Esophagus squamous epithelium (tissue), 5 donors: ENCODE results near the gene GAA. TPM values are rescaled to one million over a fixed set of nuclear protein-coding genes. Genes with fewer than 3 reads are reported as not detected.

ENCODE experiments used
- DNase-seq: peaks from one replicate; lab custom pipeline; 2025; lab: John Stamatoyannopoulos, UW
- H3K27ac ChIP-seq, 4 donors: fragments of 200-600 bp; sonication (generic); one replicate each; pipeline ENCODE4 v1.5.1; 2016 to 2019; ENCODE audit warnings: mild to moderate bottlenecking in 1 of 4
- H3K27me3 ChIP-seq, 4 donors: fragments of 200-600 bp; sonication (generic); 1 replicate in 3 of 4; 2 replicates in 1 of 4; pipeline versions ENCODE4 v1.5.1 to v1.6.0; 2017 to 2021; ENCODE audit warnings: antibody characterized with exemption in 1 of 4
- H3K36me3 ChIP-seq, 3 donors: fragments of 200-600 bp; sonication (generic); one replicate each; pipeline ENCODE4 v1.5.1; 2016 to 2019
- H3K4me1 ChIP-seq, 3 donors: fragments of 200-600 bp; sonication (generic); one replicate each; pipeline ENCODE4 v1.5.1; 2017 to 2019
- H3K4me3 ChIP-seq, 4 donors: fragments of 200-600 bp; sonication (generic); 1 replicate in 3 of 4; 2 replicates in 1 of 4; pipeline ENCODE4 v1.5.1; 2016 to 2019; ENCODE audit warnings: mild to moderate bottlenecking in 2 of 4, moderate library complexity in 1 of 4
- H3K9me3 ChIP-seq, 3 donors: fragments of 200-600 bp; sonication (generic); one replicate each; pipeline ENCODE4 v1.5.1; 2016 to 2019
- POLR2A ChIP-seq, 4 donors: fragments of 450-650 bp; IDR thresholded peaks; one replicate each; pipeline ENCODE4 v1.6.1; 2017; ENCODE audit warnings: antibody characterized with exemption in 4 of 4, mild to moderate bottlenecking in 4 of 4, moderate library complexity in 3 of 4
- WGBS, 2 donors: methylation state at CpG; one replicate each; pipeline ENCODE4 v1.1.5; 2018; 5-methylcytosine and 5-hydroxymethylcytosine counted together
- intact Hi-C: fragments of 100-400 bp; cut with DNase I; formaldehyde crosslinking; loops from one replicate; pipeline ENCODE4 v1.15.0; 2022
- total RNA-seq, 4 donors: library from RNA; depleted of rRNA; stranded (reverse); fragments of >200 nt; gene quantifications; one replicate each; pipeline ENCODE4 v1.1.0, GENCODE V29; 2016
- TF ChIP-seq, protein P1 (sequence below), 6 experiments: fragments of 450-650 bp in 4 of 6; fragments of 200-600 bp in 2 of 6; sonication (generic) in 2 of 6; IDR thresholded peaks; one replicate each; pipeline ENCODE4 v1.5.1; 2016 to 2019; ENCODE audit warnings: antibody characterized with exemption in 6 of 6, mild to moderate bottlenecking in 4 of 6, moderate library complexity in 4 of 6
- donor health status: DM: yes; HTN: yes; CAD: no.

The GAA gene
- total RNA-seq, 4 donors from 2014 or later = 14.3 to 50.4 (median 28.7) TPM

DNA sequence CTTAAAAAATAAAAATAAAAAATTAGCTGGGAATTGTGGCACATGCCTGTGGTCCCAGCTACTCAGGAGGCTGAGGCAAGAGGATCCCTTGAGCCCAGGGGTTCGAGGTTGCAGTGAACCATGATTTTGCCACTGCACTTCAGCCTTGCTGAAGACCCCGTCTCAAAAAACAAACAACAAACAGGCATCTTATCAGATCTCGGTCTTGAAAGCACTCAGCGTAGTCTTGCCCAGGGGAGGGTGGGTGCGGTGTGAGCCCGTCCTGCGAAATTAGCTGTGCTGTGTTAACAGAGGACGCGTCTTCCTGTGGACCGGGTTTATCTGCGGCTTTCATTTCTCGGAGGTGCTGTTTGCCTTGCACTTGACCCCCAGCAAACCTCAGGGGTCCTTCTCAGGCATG, 5.4 kb downstream of the GAA start:
- H3K9me3 ChIP-seq = no peaks in the 10 kb centered on the region
- peaks cover 0 to 16% (median 0%) of the 10 kb centered on the region in 3 donors for H3K36me3 ChIP-seq
- TF ChIP-seq, protein P1, sequence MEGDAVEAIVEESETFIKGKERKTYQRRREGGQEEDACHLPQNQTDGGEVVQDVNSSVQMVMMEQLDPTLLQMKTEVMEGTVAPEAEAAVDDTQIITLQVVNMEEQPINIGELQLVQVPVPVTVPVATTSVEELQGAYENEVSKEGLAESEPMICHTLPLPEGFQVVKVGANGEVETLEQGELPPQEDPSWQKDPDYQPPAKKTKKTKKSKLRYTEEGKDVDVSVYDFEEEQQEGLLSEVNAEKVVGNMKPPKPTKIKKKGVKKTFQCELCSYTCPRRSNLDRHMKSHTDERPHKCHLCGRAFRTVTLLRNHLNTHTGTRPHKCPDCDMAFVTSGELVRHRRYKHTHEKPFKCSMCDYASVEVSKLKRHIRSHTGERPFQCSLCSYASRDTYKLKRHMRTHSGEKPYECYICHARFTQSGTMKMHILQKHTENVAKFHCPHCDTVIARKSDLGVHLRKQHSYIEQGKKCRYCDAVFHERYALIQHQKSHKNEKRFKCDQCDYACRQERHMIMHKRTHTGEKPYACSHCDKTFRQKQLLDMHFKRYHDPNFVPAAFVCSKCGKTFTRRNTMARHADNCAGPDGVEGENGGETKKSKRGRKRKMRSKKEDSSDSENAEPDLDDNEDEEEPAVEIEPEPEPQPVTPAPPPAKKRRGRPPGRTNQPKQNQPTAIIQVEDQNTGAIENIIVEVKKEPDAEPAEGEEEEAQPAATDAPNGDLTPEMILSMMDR (IDR thresholded peaks at IDR 0.05) = no peak
- TF ChIP-seq POLR2A (IDR thresholded peaks at IDR 0.05) = no peak
- WGBS, 2 donors = 80 to 85% methylated on average over 11 to 12 of the region's 12 CpGs
- H3K27ac ChIP-seq = no peak overlapping the region
- no peaks in the 10 kb centered on the region for H3K27me3 ChIP-seq
- no peak for DNase-seq
- intact Hi-C loops = no loop called here
- peaks cover 15 to 63% (median 19%) of the 10 kb centered on the region in 3 donors for H3K4me1 ChIP-seq
- H3K4me3 ChIP-seq = no peak overlapping the region

DNA sequence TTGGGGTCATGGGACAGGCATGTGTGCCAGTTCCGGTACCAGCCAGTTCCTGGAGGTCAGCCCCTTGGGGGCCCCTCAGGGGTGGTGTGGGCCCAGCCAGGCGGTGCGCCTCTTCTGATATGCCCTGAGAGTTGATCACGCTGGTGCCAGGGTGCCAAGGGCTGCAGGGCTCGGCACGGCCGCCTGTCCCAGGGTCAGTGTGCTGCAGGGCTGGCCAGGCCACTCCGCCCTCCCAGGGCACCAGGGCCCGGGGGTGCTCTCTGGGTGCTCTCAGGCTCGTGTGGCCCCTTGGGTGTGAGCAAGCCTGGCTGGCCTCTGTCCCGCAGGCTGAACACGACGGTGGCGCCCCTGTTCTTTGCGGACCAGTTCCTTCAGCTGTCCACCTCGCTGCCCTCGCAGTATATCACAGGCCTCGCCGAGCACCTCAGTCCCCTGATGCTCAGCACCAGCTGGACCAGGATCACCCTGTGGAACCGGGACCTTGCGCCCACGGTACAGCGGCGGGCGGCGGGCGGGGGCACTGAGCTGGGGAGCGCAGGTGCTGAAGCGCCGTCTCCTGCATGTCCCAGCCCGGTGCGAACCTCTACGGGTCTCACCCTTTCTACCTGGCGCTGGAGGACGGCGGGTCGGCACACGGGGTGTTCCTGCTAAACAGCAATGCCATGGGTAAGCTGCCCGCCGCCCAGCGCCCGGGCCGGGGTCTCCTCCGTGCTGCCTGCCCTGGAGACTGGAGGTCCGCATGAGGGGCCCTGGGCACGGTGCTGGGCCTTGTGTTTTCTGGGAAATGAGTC, 6.0 kb downstream of the GAA start:
- H3K27me3 ChIP-seq = no peaks in the 10 kb centered on the region
- no peak for DNase-seq
- H3K27ac ChIP-seq = no peak overlapping the region
- H3K36me3 ChIP-seq = peaks cover 0 to 21% (median 0%) of the 10 kb centered on the region in 3 donors
- no peak for TF ChIP-seq POLR2A (IDR thresholded peaks at IDR 0.05)
- TF ChIP-seq, protein P1 (IDR thresholded peaks at IDR 0.05) = no peak
- H3K4me3 ChIP-seq = no peak overlapping the region
- peaks cover 11 to 56% (median 12%) of the 10 kb centered on the region in 3 donors for H3K4me1 ChIP-seq
- H3K9me3 ChIP-seq = no peaks in the 10 kb centered on the region
- intact Hi-C loops = no loop called here
- 75% methylated on average over 7 of the region's 46 CpGs; no CpG with 5 or more reads in 1 of the 2 donors for WGBS, 2 donors

DNA sequence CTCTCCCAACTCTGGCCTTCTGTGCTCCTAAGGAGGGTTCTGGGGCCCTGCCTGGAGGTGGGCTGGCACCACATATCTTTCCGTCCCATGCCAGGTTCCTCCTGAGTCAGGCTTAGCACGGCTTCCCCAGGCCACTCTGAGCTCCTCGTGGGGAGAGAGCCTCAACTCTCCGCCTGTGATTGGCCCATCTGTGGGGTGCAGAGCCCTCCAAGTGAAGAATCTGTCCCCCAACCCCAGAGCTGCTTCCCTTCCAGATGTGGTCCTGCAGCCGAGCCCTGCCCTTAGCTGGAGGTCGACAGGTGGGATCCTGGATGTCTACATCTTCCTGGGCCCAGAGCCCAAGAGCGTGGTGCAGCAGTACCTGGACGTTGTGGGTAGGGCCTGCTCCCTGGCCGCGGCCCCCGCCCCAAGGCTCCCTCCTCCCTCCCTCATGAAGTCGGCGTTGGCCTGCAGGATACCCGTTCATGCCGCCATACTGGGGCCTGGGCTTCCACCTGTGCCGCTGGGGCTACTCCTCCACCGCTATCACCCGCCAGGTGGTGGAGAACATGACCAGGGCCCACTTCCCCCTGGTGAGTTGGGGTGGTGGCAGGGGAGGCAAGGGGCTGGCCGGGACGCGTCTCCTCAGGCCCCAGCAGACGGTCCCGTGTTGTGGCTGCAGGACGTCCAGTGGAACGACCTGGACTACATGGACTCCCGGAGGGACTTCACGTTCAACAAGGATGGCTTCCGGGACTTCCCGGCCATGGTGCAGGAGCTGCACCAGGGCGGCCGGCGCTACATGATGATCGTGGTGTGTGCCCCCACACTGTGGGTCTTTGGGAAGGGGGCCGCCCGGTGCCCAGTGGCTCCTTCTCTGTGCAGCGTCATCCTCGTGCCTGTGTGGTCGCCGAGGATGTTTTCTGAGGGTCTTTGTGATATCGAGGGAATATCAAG, 6.9 kb downstream of the GAA start:
- Histone ChIP-seq H3K27ac (no peak overlapping the region), H3K4me3 (no peak overlapping the region), H3K27me3 (no peaks in the 10 kb centered on the region), H3K4me1 (peaks cover 4 to 48% (median 5%) of the 10 kb centered on the region in 3 donors), H3K36me3 (peaks cover 0 to 29% (median 0%) of the 10 kb centered on the region in 3 donors), H3K9me3 (no peaks in the 10 kb centered on the region)
- no peak for TF ChIP-seq POLR2A (IDR thresholded peaks at IDR 0.05)
- TF ChIP-seq, protein P1 (IDR thresholded peaks at IDR 0.05) = no peak
- 79 to 90% methylated on average over 11 to 21 of the region's 40 CpGs for WGBS, 2 donors
- intact Hi-C loops = no loop called here
- DNase-seq = no peak

DNA sequence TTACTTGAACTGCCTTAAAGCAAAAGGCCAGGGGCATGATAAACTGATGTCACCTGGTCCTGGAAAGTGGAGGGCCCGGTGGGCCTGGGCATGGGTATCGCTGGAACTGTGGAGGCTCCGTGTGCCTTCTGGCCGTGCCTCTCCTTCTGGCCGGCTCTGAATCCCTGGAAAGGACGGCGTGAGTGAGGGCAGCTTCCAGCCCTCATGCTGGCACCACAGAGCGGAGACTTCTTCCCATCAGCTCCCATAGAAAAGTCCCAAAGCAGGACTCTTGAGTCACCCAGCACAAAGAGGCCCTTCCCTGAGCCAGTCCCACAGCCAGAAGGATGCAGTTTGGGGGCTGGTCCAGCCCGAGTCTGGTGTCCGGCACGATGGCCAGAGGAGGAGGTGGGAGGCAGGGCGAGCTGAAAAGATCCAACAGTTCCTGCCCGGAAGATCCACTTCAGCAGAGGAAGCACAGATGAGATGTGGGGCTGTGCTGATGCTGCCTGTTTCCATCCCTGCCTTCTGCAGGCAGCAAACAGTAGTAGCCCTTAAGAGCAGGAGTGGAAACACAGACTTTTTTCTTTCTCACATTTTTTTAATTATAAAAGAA, 7.8 kb downstream of the GAA start:
- H3K27ac ChIP-seq = peak overlapping the region in 2 of 4 donors; percentile 38 to 60
- 74 to 83% methylated on average over 8 to 9 of the region's 13 CpGs for WGBS, 2 donors

More for the DNA sequence above, 7.8 kb downstream of the GAA start:
- no peak for TF ChIP-seq POLR2A (IDR thresholded peaks at IDR 0.05)
- TF ChIP-seq, protein P1 (IDR thresholded peaks at IDR 0.05) = no peak
- DNase-seq = no peak
- Histone ChIP-seq H3K36me3 (peaks cover 0 to 29% (median 0%) of the 10 kb centered on the region in 3 donors), H3K9me3 (no peaks in the 10 kb centered on the region), H3K4me1 (peaks cover 0 to 39% (median 5%) of the 10 kb centered on the region in 3 donors), H3K4me3 (no peak overlapping the region), H3K27me3 (no peaks in the 10 kb centered on the region)
- intact Hi-C loops = no loop called here
